GM12873 (cell line): Measurements from ENCODE around the gene IRF4.

Experiments
- CTCF ChIP-seq: IDR thresholded peaks from 2 replicates; pipeline ENCODE4 v1.5.1; 2012; ENCODE audit warnings: low read depth, mild to moderate bottlenecking, moderate library complexity, low read length, control low read depth; ENCODE audit not compliant: insufficient read depth; ENCODE audit errors: missing control alignments

Gene IRF4

GRCh38 chr6:409370-409972, 17.9 kb downstream of the IRF4 start:
- no peak for TF ChIP-seq CTCF

GRCh38 chr6:410555-411395, 19.2 kb downstream of the IRF4 start:
- no peak for TF ChIP-seq CTCF

GRCh38 chr6:411402-412145, 20.0 kb downstream of the IRF4 start:
- no peak for TF ChIP-seq CTCF

- TF ChIP-seq CTCF = no peak
Measured at GRCh38 chr6:412146-412886, 20.8 kb downstream of the IRF4 start.

- TF ChIP-seq CTCF = no peak
Measured at GRCh38 chr6:414447-414846, 22.9 kb downstream of the IRF4 start.

- no peak for TF ChIP-seq CTCF
Measured at GRCh38 chr6:415087-415486, 23.5 kb downstream of the IRF4 start.
